ENCODE data around the gene GPRIN1. TPM values are rescaled to one million over a fixed set of nuclear protein-coding genes. Genes with fewer than 3 reads are reported as not detected.

The GPRIN1 gene
- total RNA-seq, 1 donor from 2014 or later: 3.7 TPM

- intact Hi-C loops (cut with micrococcal nuclease): no loop called here
- DNase-seq: no peak
- no peaks in the 10 kb centered on the region for H3K9me3 Mint-ChIP-seq
Measured at GRCh38 chr5:176625512-176625911, 15.6 kb upstream of the GPRIN1 start.

DNA sequence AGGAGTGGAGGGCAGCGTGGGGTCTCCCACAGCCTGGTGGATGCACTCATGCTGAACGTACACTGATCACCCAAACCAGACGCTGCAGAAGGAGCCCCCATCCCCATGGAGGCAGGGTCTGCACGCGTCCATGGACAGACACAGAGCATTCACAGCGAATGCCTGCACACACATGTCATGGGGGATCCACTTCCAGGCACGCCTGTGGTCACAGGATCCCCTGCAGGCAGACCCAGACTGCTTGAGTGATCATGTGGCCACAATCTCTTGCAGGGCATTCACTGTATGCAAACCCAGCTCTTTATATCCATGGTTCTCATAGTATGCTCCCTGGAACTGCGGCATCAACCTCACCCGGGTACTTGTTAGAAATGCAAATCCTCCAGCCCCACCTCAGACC is 15.0 kb upstream of the GPRIN1 start:
- intact Hi-C loops (cut with micrococcal nuclease): no loop called here
- Mint-ChIP-seq H3K9me3 (no peaks in the 10 kb centered on the region), H3K27ac (no peak overlapping the region), H3K36me3 (ENCODE audit: low read depth) (no peaks in the 10 kb centered on the region), H3K4me3 (no peak overlapping the region), H3K27me3 (peaks cover 73% of the 10 kb centered on the region), H3K4me1 (peaks cover 11% of the 10 kb centered on the region)
- no peak for DNase-seq

More at GRCh38 chr5:176625512-176625911, 15.6 kb upstream of the GPRIN1 start:
- Mint-ChIP-seq H3K27me3 (peaks cover 68% of the 10 kb centered on the region), H3K4me3 (no peak overlapping the region), H3K27ac (no peak overlapping the region), H3K4me1 (peaks cover 6% of the 10 kb centered on the region), H3K36me3 (ENCODE audit: low read depth) (no peaks in the 10 kb centered on the region)

DNA sequence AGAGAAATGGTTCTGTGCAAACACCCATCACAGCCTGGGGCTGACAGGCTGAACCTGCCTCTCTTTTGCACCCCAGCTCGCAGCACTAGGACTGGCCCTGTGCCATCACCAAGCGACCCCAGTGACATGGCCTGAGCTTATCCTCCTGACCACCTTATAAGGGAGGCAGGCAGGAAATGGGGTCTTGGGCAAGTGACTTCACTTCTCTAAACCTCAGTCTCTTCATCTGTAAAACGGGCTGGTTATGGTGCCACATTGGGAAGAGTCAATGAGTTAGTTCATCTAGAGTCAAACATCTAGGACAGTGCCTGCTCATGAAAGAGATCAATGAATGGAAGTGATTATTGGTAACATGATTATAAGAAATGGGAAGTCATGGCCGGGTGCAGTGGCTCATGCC is 14.2 kb upstream of the GPRIN1 start:
- Mint-ChIP-seq H3K9me3 (no peaks in the 10 kb centered on the region), H3K4me3 (no peak overlapping the region), H3K27me3 (peaks cover 73% of the 10 kb centered on the region), H3K27ac (no peak overlapping the region), H3K4me1 (peaks cover 11% of the 10 kb centered on the region), H3K36me3 (ENCODE audit: low read depth) (no peaks in the 10 kb centered on the region)
- no peak for DNase-seq
- intact Hi-C loops (cut with micrococcal nuclease): no loop called here

DNA sequence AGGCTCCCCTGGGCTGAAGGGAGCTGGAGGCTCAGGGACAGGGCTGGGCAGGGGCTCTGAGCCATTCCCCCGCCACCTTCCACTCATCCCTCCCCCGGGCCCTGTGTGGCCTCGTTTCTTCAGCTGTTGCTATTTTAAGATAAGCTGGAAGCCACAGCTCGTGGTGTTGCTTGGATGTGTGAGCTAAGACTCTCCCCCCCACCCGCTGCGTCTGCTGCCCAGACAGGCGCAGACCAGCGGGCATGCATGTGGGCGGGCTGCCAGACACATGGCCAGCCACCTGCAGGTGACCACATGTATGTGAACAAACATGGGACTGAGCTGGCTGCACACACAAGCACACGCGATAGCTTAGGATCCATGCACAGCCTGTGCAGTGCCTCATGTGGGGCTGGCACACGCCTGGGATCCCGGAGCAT is 11.7 kb upstream of the GPRIN1 start:
- Mint-ChIP-seq H3K4me1 (peaks cover 9% of the 10 kb centered on the region), H3K36me3 (ENCODE audit: low read depth) (no peaks in the 10 kb centered on the region), H3K9me3 (no peaks in the 10 kb centered on the region), H3K27me3 (peaks cover 72% of the 10 kb centered on the region), H3K27ac (no peak overlapping the region), H3K4me3 (no peak overlapping the region)
- DNase-seq: no peak
- intact Hi-C loops (cut with micrococcal nuclease): no loop called here

DNA sequence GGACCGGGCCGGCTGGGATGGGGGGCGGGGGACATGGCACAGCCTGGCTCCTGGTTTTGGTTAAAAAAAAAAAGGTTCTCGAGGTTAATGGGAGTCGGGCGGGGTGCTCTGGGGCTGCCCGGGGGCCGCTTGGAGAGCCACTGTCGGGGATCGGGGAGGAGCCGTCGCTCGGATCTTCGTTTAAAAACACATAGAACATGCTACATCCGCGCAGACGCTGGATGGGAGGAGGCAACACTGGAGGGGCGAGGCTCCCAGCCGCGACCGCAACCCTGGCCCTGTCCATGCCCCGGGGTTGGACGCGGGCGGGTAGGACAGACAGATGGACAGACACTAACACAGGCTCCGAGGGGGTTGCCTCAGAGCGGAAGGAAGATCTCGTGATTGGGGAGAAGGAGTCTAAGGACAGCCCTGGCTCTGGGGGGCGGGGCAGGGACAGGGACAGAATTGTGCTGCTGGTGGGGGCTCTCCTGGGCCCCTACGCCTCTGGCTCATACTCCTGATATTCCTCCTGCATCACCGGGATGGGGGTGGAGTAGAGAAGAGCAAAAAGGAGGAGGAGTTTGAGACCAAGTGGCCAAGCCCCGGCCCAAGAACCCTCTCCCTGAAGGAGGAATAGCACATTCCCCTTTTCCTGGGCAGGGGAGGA is 10.5 kb upstream of the GPRIN1 start:
- no peaks in the 10 kb centered on the region for H3K36me3 Mint-ChIP-seq (ENCODE audit: low read depth)
- no peak overlapping the region for H3K27ac Mint-ChIP-seq
- peak overlapping the region; percentile 62 for H3K4me3 Mint-ChIP-seq
- H3K27me3 Mint-ChIP-seq: peaks cover 73% of the 10 kb centered on the region
- H3K9me3 Mint-ChIP-seq: no peaks in the 10 kb centered on the region
- H3K4me1 Mint-ChIP-seq: peaks cover 9% of the 10 kb centered on the region
- intact Hi-C loops (cut with micrococcal nuclease): no loop called here
- peak; percentile 72 for DNase-seq

DNA sequence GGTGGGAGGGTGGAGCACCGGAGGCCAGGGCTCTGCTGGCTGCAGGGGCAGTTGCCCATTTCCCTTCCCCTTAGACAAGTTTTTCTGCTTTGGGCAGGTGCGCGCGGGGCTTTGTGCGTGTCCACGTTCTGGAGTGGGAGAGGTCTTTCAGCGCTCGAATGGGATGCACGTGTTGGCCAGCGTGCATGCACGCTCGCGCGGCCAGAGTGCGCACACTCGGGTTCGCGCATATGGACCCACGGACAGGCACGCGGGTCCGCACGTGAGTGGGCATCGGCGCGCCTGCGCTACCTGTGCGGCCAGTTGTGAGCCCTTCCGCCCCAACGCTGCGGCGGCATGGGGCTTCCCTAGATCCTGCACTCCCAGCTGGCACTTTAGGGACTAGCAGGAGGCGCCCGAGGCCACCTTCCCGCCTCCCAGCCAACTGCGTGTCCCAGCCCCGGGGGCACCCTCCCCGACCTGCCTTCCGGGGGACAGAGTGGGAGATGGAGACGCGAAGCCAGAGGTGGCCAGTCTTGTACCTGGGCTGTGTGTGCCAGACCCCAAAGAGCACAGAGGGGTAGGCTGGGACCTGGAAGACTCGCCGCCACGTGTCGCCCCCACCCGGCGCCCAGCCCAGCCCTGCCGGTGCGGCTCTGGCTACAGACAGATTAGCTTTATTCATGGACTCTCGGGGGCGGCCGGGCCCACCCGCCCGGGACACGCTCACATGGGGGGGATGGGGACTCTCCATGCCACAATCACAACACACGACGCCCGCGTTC is 9.8 kb upstream of the GPRIN1 start:
- no peak for DNase-seq
- H3K27ac Mint-ChIP-seq: no peak overlapping the region
- intact Hi-C loops (cut with micrococcal nuclease): loop anchor here (1.0 to 5.0 kb wide), 3 partner anchors 28 to 202 kb away; partner anchors contain the start of genes CLTB and TSPAN17
- peaks cover 9% of the 10 kb centered on the region for H3K4me1 Mint-ChIP-seq
- H3K36me3 Mint-ChIP-seq (ENCODE audit: low read depth): no peaks in the 10 kb centered on the region
- no peaks in the 10 kb centered on the region for H3K9me3 Mint-ChIP-seq
- peaks cover 74% of the 10 kb centered on the region for H3K27me3 Mint-ChIP-seq
- H3K4me3 Mint-ChIP-seq: peak overlapping the region; percentile 62

DNA sequence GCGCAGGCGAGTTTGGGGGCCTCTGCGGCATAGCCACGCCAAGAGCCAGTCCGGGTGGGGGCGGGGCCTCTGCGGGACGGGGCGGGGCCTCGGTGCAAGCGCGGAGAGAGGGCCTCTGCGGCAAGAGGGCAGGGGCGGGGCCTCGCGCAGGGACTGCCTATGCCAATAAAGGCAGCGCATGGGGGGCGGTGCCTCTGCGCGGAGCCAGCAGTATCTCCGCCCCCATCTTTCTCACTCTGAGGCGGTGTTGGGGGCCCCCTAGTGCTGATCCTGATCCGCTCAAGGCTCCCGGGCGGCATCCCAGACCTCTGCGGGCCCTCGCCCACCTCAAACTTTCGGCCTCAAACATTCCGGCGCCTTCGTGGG is 9.2 kb upstream of the GPRIN1 start:
- Mint-ChIP-seq H3K27ac (no peak overlapping the region), H3K9me3 (no peaks in the 10 kb centered on the region), H3K4me1 (peaks cover 9% of the 10 kb centered on the region), H3K27me3 (peaks cover 76% of the 10 kb centered on the region), H3K4me3 (peak overlapping the region; percentile 43), H3K36me3 (ENCODE audit: low read depth) (no peaks in the 10 kb centered on the region)
- peak; percentile 94 for DNase-seq
- intact Hi-C loops (cut with micrococcal nuclease): loop anchor here (1.0 to 5.0 kb wide), 3 partner anchors 28 to 202 kb away; partner anchors contain the start of genes CLTB and TSPAN17

DNA sequence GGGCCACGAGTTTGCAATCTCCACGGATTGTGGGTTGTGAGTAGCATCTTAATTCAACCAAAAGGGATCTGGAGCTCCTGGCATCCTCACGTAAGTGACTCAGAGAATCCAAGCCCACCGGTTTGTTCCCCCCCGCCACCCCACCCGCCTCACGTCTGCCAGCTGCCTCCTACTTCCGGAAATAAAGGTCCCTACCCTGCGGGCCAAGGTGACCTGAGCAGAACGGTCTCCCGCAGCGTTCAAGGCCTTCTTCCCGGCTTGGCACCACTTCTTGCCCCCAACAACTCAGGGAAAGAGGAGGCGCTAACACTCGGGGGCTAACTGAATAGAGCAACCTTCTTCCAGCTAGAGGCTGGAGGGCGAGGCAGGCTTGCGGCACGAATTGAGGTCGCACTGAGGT is 8.8 kb upstream of the GPRIN1 start:
- intact Hi-C loops (cut with micrococcal nuclease): loop anchor here (1.0 to 5.0 kb wide), 3 partner anchors 29 to 201 kb away; partner anchors contain the start of genes CLTB and TSPAN17
- DNase-seq: no peak
- Mint-ChIP-seq H3K4me3 (peak overlapping the region; percentile 43), H3K27me3 (peaks cover 76% of the 10 kb centered on the region), H3K27ac (no peak overlapping the region), H3K4me1 (peaks cover 9% of the 10 kb centered on the region), H3K9me3 (no peaks in the 10 kb centered on the region), H3K36me3 (ENCODE audit: low read depth) (no peaks in the 10 kb centered on the region)

DNA sequence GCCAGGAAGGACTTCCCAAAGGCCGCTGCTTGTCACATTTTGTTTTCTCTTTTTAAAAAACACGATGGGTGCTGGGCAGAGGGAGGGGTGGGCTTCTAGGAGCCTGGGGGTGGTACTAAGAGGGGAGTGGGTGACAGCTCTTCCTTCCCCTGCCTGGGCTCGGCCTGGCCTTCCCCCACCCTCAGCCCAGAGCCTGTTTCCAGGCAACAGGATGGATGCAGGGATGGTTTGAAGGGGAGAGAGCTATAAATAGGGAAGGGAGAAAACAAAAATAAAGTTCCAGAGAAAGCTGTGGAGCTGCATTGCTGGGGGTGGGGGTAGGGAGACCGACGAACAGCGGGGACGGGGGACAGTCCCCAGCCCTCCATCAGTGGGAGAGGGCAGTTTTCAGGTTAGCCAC is 6.6 kb upstream of the GPRIN1 start:
- H3K27ac Mint-ChIP-seq: no peak overlapping the region
- H3K4me1 Mint-ChIP-seq: peaks cover 10% of the 10 kb centered on the region
- H3K4me3 Mint-ChIP-seq: no peak overlapping the region
- no peaks in the 10 kb centered on the region for H3K36me3 Mint-ChIP-seq (ENCODE audit: low read depth)
- DNase-seq: no peak
- peaks cover 78% of the 10 kb centered on the region for H3K27me3 Mint-ChIP-seq
- intact Hi-C loops (cut with micrococcal nuclease): loop anchor here (5.0 kb wide), 1 partner anchor 199 kb away; the partner anchor contains the start of gene CLTB
- H3K9me3 Mint-ChIP-seq: no peaks in the 10 kb centered on the region

DNA sequence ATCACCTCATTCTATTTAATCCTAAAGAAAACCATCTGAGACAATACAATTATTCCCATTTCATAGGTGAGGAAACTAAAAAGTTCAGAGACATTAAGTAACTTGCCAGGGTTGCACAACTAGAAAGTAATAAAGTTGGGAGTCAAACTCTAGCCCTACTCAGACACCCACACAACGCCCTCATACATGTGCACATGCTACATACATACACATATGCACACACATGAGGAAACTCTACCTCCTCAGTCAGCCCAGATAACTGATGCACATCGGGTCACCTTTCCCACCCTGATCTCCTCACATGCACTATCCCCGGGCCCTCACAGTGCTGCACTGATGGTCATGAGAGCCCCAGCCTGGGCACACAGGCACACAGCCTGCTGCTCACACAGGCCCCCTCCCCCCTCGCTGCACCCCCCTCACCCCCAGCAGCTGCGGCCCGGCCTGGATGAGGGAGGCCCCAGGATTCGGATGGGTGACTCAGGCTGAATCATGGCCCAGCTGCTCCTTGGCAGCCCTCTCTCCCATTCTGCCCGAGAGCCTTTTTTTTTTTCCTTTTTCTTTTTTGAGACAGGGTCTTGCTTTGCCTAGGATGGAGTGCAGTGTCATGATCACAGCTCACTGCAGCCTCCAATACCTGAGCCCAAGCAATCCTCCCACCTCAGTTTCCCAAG is 5.0 kb upstream of the GPRIN1 start:
- peaks cover 69% of the 10 kb centered on the region for H3K27me3 Mint-ChIP-seq
- intact Hi-C loops (cut with micrococcal nuclease): loop anchor here (5.0 kb wide), 2 partner anchors 78 to 198 kb away; partner anchors contain the start of genes CLTB and RNF44

GRCh38 chr5:176612855-176613254 is 2.9 kb upstream of the GPRIN1 start:
- Mint-ChIP-seq H3K27ac (no peak overlapping the region), H3K9me3 (no peaks in the 10 kb centered on the region), H3K4me1 (peaks cover 14% of the 10 kb centered on the region), H3K4me3 (no peak overlapping the region), H3K36me3 (ENCODE audit: low read depth) (no peaks in the 10 kb centered on the region), H3K27me3 (peaks cover 61% of the 10 kb centered on the region)
- intact Hi-C loops (cut with micrococcal nuclease): loop anchor here (5.0 kb wide), 1 partner anchor 76 kb away; the partner anchor contains the start of gene RNF44
- no peak for DNase-seq

More for the DNA sequence above, 5.0 kb upstream of the GPRIN1 start:
- H3K4me3 Mint-ChIP-seq: no peak overlapping the region
- no peaks in the 10 kb centered on the region for H3K9me3 Mint-ChIP-seq
- H3K36me3 Mint-ChIP-seq (ENCODE audit: low read depth): no peaks in the 10 kb centered on the region
- H3K4me1 Mint-ChIP-seq: peaks cover 9% of the 10 kb centered on the region
- no peak for DNase-seq
- H3K27ac Mint-ChIP-seq: no peak overlapping the region

DNA sequence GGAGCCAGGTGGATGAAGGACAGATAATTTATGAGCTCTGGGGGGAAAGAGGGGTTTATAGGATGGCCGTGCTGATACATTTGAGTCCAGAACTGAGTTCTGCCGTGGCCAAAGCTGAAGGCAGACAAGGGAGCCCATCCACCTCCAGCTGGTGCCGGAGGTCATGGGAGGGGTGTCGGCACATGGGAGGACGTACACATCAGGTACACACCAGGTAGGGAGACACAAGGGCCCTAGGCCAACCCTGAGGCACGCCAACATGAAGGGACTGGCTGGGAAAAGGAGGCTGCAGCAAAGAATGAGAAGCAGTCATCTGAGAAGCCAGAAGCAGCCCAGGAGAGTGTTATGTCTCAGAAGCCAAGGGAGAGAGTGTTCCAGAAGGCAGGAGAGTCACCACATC is 2.1 kb upstream of the GPRIN1 start:
- Mint-ChIP-seq H3K4me1 (peaks cover 14% of the 10 kb centered on the region), H3K9me3 (no peaks in the 10 kb centered on the region), H3K4me3 (no peak overlapping the region), H3K36me3 (ENCODE audit: low read depth) (no peaks in the 10 kb centered on the region), H3K27me3 (peaks cover 55% of the 10 kb centered on the region), H3K27ac (no peak overlapping the region)
- no peak for DNase-seq
- intact Hi-C loops (cut with micrococcal nuclease): loop anchor here (5.0 kb wide), 1 partner anchor 75 kb away; the partner anchor contains the start of gene RNF44

GRCh38 chr5:176611435-176611834 is 1.5 kb upstream of the GPRIN1 start:
- no peak overlapping the region for H3K4me3 Mint-ChIP-seq
- DNase-seq: peak; percentile 91
- peak overlapping the region; percentile 10 for H3K27ac Mint-ChIP-seq
- no peaks in the 10 kb centered on the region for H3K36me3 Mint-ChIP-seq (ENCODE audit: low read depth)
- intact Hi-C loops (cut with micrococcal nuclease): loop anchor here (5.0 kb wide), 1 partner anchor 74 kb away; the partner anchor contains the start of gene RNF44
- no peaks in the 10 kb centered on the region for H3K9me3 Mint-ChIP-seq
- H3K27me3 Mint-ChIP-seq: peaks cover 49% of the 10 kb centered on the region
- H3K4me1 Mint-ChIP-seq: peaks cover 14% of the 10 kb centered on the region
